GM10248 (cell line): ENCODE measurements around the gene MYO9A.

Source experiments
- CTCF ChIA-PET: fragments of 300-600 bp; sonication (Branson Sonifier 250); formaldehyde crosslinking; extraction: SDS; loops from one replicate; lab custom pipeline; 2021; ENCODE audit warnings: antibody characterized with exemption; lab: Yijun Ruan, JAX
- POLR2A ChIA-PET: fragments of 350-650 bp; sonication (Branson Sonifier 250); formaldehyde crosslinking; extraction: SDS; loops from one replicate; lab custom pipeline; 2020; ENCODE audit warnings: antibody characterized with exemption; lab: Yijun Ruan, JAX
- DNase-seq: peaks from one replicate; pipeline ENCODE4 v3.0.0; 2012; ENCODE audit errors: extremely low spot score
- TF ChIP-seq, protein P1 (sequence below): IDR thresholded peaks from 2 replicates; pipeline ENCODE4 v1.5.1; 2012; ENCODE audit warnings: mild to moderate bottlenecking, low read depth; ENCODE audit errors: extremely low read depth, missing control alignments, control extremely low read depth

The MYO9A gene

DNA sequence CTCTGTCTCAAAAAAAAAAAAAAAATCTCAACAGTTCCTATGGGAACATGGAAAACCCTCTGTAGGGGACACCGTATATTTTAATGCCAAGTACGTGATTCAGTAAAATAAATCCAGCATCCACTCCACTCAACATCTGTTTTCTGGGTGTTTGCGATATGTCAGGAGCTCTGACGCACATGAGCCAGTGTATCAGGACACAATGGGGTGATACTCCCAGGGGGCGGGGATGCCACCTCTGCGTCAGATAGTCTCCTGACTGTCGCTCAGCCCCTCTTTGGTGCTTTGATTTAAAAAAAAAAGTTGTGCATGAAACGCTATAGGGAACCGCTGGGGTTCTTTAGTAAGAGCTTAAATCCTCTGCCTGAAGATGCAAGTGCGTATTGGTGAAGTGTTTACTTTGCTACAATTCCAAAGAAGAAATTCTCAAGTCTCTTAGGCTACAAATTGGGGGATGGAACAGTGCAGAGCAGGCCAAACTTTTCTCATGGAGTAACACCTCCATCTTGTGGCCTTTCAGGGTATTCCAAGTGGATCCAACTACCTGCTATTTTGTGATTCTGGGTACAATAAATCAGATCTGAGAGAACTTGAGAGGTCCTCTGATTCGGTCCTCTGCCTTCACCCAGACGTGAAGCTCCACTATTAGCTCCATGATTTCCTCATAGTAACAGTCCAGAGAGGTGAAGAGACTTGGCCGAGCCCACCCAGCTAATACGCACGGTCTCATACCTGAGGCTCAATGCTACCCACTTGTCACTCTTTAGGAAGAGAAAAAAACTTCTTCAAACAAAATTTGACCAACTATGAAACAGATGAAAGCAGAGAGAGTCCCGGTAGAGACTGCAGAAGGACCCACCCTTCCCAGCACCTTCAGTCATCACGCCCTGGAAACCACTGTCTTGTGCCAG, 316.9 kb downstream of the MYO9A start:
- DNase-seq, result peak; percentile 65
- ChIA-PET CTCF (interaction anchor here (0.7 to 8.6 kb wide), 31 partner anchors 8 to 364 kb away, joined by 3 to 132 read pairs (median 7); no protein-coding TSS in a partner anchor), POLR2A (no interaction called here)
- TF ChIP-seq, protein P1, sequence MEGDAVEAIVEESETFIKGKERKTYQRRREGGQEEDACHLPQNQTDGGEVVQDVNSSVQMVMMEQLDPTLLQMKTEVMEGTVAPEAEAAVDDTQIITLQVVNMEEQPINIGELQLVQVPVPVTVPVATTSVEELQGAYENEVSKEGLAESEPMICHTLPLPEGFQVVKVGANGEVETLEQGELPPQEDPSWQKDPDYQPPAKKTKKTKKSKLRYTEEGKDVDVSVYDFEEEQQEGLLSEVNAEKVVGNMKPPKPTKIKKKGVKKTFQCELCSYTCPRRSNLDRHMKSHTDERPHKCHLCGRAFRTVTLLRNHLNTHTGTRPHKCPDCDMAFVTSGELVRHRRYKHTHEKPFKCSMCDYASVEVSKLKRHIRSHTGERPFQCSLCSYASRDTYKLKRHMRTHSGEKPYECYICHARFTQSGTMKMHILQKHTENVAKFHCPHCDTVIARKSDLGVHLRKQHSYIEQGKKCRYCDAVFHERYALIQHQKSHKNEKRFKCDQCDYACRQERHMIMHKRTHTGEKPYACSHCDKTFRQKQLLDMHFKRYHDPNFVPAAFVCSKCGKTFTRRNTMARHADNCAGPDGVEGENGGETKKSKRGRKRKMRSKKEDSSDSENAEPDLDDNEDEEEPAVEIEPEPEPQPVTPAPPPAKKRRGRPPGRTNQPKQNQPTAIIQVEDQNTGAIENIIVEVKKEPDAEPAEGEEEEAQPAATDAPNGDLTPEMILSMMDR, result peak; percentile 70

DNA sequence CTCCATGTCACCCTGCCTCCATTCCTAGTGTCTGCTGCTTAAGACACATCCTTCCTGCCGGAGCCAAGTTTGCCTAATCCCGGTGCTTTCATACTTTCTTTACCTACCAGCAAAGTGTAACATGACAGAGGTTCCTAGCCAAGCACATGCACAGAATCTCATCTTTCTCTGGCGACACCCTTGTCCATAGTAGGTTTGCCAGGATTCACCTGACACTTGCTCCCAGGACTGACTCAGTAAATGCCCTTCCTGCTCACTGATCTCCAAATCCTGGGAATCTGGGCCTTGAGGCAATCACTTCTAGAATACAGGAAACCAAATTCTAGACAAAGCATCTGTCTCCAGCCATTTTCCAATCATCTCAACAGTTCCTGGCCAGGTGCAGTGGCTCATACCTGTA, 317.8 kb downstream of the MYO9A start:
- CTCF ChIA-PET, result interaction anchor here (0.9 to 8.6 kb wide), 14 partner anchors 10 to 363 kb away, joined by 3 to 132 read pairs (median 10); no protein-coding TSS in a partner anchor
- TF ChIP-seq, protein P1, result no peak
- DNase-seq, result no peak
- POLR2A ChIA-PET, result interaction anchor here (0.6 kb wide), 1 partner anchor 56 kb away, joined by 3 read pairs; no protein-coding TSS in a partner anchor

DNA sequence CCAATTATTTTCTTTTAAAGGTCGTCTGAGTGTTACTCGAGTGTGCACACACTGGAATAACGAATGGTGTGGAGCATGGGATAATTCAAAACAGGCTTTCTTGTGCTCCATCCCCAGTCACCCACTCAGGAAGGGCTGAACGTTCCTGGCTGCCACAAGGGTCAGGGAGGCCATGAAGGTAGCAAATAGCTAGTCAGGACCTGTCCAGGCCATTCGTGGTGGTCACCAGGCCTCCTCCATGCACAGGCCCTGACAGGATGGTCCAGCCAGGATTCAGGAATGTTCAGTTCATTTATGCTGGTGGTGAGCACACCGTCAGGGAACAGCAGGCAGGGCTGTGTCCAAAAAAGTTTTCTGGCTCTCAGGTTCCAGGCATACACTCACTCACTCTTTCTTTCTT, 319.3 kb downstream of the MYO9A start:
- ChIA-PET POLR2A (no interaction called here), CTCF (interaction anchor here (7.7 to 8.6 kb wide), 2 partner anchors 48 to 55 kb away, joined by 127 to 132 read pairs; no protein-coding TSS in a partner anchor)
- no peak for DNase-seq
- TF ChIP-seq, protein P1, result no peak

DNA sequence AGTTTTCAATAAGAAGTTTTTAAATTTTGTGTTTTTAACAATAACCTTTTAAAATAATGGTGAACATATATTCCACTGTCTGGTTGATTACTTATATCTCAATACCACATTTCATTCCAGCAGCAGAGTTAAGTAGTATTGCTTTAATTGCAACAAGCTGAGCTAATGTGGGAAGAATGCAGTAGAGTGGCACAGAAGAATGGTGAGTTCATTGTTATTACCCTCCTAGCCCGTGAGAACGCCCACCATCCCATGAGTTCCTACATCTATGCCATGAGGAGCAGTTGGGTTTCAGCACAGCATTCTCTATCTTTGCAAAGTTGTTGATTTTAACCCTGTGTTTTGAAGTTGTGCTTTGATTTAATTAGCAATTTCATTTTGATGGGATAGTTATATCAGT, 325.4 kb downstream of the MYO9A start:
- CTCF ChIA-PET, result interaction anchor here (0.8 to 5.1 kb wide), 2 partner anchors 11 to 49 kb away, joined by 3 to 32 read pairs; no protein-coding TSS in a partner anchor
- POLR2A ChIA-PET, result no interaction called here
- DNase-seq, result no peak
- TF ChIP-seq, protein P1, result no peak

DNA sequence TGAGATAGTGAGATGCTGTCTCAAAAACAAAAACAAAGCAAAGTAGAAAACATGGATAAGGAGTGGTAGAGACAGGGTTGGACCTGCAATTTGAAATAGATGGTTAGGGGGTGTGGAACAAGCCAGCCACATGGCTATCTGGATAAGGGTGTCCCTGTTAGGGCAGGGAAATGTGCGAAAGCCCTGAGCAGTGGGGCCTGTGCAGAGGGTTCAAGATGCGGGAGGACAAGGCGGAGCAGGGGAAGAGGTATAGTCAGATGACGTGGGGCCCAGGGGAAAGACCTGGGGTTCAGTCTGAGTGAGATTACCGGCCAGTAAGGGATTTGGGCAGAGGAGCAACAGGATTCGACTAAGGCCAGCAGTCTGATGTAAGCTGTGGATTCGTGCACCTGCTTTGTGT, 326.0 kb downstream of the MYO9A start:
- POLR2A ChIA-PET, result no interaction called here
- no peak for DNase-seq
- TF ChIP-seq, protein P1, result no peak
- CTCF ChIA-PET, result interaction anchor here (0.8 to 5.1 kb wide), 3 partner anchors 11 to 48 kb away, joined by 3 to 32 read pairs (median 16); no protein-coding TSS in a partner anchor

GRCh38 chr15:71790081-71790480, 327.9 kb downstream of the MYO9A start:
- CTCF ChIA-PET, result interaction anchor here (1.1 to 5.1 kb wide), 4 partner anchors 9 to 46 kb away, joined by 3 to 32 read pairs (median 10); no protein-coding TSS in a partner anchor

More at GRCh38 chr15:71790081-71790480, 327.9 kb downstream of the MYO9A start:
- no peak for DNase-seq
- TF ChIP-seq, protein P1, result no peak
- POLR2A ChIA-PET, result no interaction called here
